DOHH2 (cell line): ENCODE results near the gene HYAL2.

ENCODE experiments used
- EZH2phosphoT487 ChIP-seq: fragments of 200-600 bp; sonication (generic); IDR thresholded peaks from 2 replicates; pipeline ENCODE4 v1.6.1; 2017; ENCODE audit warnings: borderline replicate concordance, mild to moderate bottlenecking, antibody characterized with exemption, low read length, moderate library complexity, mixed read lengths
- TF ChIP-seq, protein P1 (sequence below): fragments of 200-600 bp; sonication (generic); IDR thresholded peaks from one replicate; pipeline ENCODE4 v1.5.1; 2014; ENCODE audit warnings: antibody characterized with exemption, mild to moderate bottlenecking, low read depth, low read length; ENCODE audit not compliant: poor library complexity, severe bottlenecking

DNA sequence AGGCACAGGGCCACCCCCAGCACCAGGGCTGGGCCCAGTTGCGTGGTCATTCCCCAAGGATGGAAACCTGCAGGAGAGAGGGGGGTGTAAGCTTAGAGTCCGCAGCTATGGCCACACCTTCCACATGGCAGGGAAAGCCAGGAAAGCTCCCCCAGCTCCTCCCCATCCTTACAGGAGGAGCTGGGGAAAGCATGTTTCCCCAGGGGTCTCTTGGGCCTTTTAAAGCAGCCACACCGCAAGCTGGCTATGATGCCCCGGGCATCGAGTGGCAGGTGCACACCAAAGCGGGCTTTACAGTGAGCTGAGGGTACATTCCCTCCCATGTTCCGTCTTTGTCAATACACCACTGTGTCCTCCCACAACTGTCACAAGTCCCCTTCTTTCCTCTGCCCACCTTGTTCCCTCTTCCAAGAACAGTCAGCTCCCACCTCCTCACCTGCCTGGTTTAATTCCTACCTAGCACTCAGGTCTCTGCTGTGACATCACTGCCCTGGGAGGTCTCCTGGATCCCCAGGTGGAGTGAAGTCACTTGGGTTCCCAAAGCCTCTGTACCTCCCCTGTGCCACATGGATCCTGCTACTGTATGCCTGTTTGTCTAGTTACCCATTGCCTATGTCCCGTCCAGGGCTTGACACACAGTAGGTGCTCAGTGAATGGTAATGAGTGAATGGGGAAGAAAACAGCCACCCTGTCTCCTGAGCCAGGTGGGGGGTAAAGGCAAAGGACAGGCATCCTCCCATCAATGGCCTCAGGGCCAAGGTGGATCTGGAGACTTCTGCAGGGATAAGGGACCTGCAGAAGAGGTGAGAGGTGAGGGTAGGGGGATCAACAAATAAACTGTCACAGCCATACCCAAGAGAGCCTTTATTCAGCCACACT lies 26.8 kb downstream of the HYAL2 start:
- TF ChIP-seq, protein P1, sequence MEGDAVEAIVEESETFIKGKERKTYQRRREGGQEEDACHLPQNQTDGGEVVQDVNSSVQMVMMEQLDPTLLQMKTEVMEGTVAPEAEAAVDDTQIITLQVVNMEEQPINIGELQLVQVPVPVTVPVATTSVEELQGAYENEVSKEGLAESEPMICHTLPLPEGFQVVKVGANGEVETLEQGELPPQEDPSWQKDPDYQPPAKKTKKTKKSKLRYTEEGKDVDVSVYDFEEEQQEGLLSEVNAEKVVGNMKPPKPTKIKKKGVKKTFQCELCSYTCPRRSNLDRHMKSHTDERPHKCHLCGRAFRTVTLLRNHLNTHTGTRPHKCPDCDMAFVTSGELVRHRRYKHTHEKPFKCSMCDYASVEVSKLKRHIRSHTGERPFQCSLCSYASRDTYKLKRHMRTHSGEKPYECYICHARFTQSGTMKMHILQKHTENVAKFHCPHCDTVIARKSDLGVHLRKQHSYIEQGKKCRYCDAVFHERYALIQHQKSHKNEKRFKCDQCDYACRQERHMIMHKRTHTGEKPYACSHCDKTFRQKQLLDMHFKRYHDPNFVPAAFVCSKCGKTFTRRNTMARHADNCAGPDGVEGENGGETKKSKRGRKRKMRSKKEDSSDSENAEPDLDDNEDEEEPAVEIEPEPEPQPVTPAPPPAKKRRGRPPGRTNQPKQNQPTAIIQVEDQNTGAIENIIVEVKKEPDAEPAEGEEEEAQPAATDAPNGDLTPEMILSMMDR: no peak
- no peak for TF ChIP-seq EZH2phosphoT487
